Activated CD8-positive, alpha-beta memory T cell treated with anti-CD3 and anti-CD28 coated beads for 36 hours (primary cell): Measurements from ENCODE around the gene UNC13A. TPM values are rescaled to one million over a fixed set of nuclear protein-coding genes. Genes with fewer than 3 reads are reported as not detected.

Source experiments
- CTCF ChIA-PET: fragments of 350-600 bp; sonication (Branson Sonifier 250); formaldehyde crosslinking; loops from one replicate; lab custom pipeline; 2021; ENCODE audit warnings: antibody characterized with exemption; lab: Charles Lee
- POLR2A ChIA-PET: fragments of 350-600 bp; sonication (Branson Sonifier 250); formaldehyde crosslinking; loops from one replicate; lab custom pipeline; 2021; ENCODE audit warnings: antibody characterized with exemption; lab: Charles Lee
- total RNA-seq, 2 experiments: library from RNA; stranded (reverse); gene quantifications; one replicate each; pipeline ENCODE4 v1.2.3, GENCODE V29; 2021

The UNC13A gene
- total RNA-seq, 2 experiments from 2014 or later, result 0.02 TPM; not detected in 1

DNA sequence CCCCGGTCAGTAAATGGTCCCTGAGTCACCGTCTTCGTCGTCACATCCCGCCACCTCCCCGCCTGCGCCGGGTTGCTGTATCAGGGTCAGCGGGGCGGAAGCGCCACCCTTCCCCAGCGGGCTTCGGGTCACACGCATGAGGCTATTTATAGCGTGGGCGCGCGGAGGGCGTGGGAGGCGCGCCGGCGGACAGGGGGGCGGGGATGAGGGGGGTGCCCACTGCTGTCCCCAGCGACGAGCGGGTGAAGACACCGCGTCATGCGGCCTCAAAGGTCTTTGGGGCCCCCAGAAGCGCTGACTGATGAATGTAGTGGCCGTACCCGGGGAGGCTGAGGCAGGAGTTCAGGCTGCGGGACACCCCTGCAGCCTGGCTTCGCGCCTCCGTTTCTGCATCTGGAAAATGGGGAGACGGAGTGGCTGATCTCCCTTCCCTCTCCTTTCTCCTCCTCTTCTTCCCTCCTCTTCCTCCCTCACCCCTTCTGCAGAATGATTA, 7.9 kb downstream of the UNC13A start:
- ChIA-PET CTCF (interaction anchor here (0.6 to 0.7 kb wide), 3 partner anchors 62 to 577 kb away, joined by 3 to 4 read pairs (median 3); no protein-coding TSS in a partner anchor), POLR2A (no interaction called here)

DNA sequence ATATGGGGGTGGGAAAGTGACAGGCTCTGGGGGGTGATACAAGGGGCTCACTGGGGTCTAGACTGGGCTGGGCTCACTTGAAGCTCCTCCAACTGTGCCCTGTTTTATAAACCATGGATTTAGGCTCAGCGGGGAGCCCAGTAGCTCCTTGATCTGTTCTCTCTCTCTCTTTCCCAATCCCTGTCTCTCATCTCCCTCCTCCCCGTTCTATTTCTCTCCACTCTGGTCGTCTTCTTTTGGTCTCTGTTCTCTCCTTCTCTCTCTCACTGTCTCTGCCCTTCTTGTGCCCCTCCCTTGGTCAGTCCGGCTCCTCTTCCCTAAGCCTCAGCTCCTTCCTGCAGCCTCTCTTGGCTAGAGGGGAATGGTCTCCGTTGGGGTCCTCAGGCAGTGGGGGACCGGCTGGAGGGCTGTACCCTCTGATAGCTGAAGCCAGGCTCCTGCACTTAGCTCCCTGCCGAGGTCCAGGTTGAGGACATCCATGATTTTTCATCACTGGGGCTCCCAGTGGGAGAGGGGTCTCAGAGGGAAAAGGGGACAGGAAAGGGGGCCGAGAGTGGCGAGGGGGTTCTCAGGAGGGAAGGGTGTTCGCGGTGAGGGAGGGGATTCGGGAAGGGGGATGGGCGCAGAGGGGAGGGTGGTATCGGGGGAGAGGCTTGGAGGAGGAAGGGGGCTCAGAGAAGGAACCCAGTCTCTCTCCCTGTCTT, 8.5 kb downstream of the UNC13A start:
- ChIA-PET CTCF (interaction anchor here (0.5 to 0.6 kb wide), 2 partner anchors 87 to 254 kb away, joined by 3 read pairs; no protein-coding TSS in a partner anchor), POLR2A (no interaction called here)

DNA sequence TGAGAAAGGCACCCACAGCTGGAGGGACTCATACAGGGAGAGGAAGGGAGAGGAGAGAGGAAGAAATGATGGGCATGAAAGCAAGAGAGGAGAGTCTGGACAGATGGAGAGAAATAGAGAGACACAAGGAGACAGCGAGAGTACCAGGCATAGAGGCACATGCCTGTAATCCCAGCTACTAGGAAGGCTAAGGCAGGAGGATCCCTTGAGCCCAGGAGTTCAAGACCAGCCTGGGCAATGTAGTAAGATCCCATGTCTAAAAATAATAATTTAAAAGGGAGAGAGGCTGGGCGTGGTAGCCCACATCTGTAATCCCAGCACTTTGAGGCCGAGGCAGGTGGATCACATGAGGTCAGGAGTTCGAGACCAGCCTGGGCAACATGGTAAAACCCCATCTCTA, 9.3 kb downstream of the UNC13A start:
- POLR2A ChIA-PET, result no interaction called here

DNA sequence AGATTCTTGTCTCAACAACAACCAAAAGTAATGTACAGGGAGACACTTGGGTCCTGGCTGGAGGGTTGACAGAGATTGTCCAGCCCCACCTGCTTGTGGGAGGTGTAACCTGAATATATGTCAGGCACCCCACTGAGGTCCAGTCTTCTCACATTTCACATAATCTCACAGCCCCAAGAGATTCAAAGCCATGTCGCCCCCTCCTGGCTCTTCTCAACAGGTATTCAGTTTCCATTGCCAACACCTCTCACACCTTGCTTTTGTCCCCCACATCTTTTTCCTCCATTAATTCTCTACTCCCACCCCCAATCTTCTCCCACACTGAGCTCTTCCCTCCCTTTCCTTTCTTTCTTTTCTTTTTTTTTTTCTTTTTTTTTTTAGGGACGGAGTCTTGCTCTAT, 11.2 kb downstream of the UNC13A start:
- ChIA-PET CTCF (no interaction called here), POLR2A (no interaction called here)

More for the DNA sequence above, 9.3 kb downstream of the UNC13A start:
- CTCF ChIA-PET, result no interaction called here

DNA sequence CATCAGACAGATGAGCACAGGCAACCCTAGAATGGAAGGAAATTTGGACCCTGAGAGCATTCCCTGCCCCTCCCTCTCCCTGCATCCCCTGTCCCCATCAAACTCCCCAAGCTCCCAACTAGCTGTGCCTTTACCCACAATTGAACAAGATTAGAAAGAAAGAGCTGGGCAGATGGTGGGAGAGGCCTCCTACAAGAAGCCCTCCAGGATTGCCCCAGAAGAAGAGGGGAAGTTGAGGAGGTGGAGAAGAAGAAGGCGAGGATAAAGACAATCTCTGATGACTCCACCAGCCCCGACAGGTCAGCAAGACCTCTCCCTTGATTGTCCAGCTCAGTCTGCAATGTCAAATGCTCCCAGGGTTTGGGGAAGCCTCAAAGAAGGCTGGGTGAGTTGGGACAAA, 11.9 kb downstream of the UNC13A start:
- POLR2A ChIA-PET, result no interaction called here
- CTCF ChIA-PET, result no interaction called here

DNA sequence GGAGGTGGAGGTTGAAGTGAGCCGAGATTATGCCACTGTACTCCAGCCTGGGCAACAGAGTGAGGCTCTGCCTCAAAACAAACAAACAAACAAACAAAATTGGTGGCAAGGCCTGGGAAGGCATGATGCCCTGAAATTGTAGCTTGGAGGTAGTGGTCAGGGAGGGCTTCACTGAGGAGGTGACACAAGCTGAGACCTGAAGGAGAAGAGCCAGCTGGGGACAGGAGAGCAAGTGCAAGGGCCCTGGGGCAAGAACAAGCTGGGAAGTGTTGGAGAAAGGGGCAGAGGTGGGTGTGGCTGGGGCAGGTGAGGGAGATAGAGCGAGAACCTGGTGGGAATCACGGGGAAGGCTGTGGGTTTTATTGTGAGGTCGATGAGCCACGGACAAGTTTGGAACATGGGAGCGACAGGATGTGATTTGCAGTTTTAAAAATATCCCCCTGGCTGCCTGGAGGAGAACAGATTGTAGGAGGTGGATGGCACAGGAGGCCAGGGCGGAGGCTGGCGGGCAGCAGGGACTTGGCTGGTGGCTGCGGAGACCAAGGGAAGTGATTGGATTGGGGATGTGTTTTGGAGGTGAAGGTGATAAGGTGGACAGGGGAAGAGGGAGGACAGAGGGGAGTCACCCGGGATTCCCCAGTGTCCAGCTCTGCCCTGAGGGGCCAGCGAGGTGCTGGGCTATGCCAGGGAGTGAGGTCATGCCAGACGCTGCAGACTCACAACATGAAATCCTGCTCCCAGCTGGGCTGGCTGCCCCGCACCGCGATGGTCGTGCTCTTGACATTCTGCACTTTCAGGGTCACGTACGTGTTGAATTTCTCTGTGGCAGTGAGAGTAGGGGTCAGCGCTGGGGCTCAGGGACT, 14.0 kb downstream of the UNC13A start:
- POLR2A ChIA-PET, result no interaction called here
- CTCF ChIA-PET, result no interaction called here

DNA sequence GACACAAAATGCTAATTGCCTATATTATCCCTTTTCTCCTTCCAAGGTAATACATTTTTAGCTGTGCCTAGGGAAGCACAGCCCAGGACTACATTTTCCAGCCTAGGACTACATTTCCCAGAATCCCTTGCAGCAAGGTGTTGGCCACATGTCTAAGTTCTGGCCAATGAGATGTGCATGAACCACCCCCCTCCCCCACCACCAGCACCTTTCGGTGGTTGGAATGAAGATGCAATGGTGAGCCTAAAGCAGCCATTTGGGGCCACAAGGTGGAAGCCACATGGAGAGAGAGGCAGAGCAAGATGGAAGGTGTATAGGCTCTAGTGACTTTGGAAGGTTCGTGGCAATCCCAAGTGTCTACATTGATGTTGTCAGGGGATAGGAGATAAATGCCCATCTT, 16.2 kb downstream of the UNC13A start:
- ChIA-PET CTCF (no interaction called here), POLR2A (no interaction called here)

DNA sequence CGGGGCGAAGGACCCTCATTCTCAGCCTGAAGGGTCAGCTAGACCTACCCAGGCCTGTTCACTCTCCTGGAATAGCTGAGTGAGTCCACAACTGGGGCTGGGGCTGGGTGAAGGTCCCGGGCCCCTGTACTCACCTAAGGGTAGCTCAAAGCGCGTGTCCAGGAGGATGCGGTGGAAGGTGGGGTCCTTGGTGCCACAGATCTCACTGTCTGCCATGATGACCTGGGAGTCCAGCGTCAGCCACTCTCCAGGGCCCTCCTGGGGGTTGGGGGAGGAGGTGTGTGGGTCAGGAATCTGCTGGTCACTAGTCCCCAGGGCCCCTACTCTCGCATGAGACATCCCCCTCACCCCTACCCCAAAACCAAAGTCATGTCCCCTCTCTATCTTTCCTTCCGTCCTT, 18.7 kb downstream of the UNC13A start:
- CTCF ChIA-PET, result no interaction called here
- POLR2A ChIA-PET, result no interaction called here

DNA sequence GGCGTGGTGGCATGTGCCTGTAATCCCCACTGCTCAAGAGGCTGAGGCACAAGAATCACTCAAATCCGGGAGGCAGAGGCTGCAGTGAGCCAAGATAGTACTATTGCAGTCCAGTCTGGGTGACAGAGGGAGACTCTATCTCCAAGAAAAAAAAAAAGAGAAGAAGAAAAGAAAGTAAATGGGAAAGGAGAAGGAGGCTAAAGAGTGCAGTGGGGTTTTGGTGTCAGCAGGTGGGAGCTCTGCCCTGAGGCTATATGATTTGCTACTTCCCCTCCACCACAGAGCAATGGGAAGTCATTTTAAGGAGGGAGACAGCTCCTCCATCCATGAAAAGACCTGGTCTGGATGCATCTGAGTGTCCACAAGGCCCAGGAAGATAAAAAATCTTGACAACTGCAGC, 23.1 kb downstream of the UNC13A start:
- ChIA-PET CTCF (no interaction called here), POLR2A (interaction anchor here (0.6 kb wide), 1 partner anchor 44 kb away, joined by 4 read pairs; no protein-coding TSS in a partner anchor)

DNA sequence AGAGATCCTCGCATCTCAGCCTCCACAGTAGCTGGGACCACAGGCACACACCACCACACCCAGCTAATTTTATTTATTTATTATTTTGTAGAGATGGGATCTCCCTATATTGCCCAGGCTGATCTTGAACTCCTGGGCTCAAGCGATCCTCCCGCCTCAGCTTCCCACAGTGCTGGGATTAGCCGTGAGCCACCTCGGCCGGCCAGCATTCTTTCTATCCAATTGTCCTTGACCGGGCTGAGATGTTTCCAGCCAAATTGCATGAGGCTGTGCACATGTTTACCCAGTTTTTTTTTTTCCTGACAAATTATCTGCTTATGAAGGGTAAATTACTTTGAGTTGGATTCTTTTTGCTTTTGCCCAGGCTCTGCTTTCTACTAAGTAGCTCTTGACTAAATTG, 28.2 kb downstream of the UNC13A start:
- CTCF ChIA-PET, result no interaction called here
- POLR2A ChIA-PET, result no interaction called here

DNA sequence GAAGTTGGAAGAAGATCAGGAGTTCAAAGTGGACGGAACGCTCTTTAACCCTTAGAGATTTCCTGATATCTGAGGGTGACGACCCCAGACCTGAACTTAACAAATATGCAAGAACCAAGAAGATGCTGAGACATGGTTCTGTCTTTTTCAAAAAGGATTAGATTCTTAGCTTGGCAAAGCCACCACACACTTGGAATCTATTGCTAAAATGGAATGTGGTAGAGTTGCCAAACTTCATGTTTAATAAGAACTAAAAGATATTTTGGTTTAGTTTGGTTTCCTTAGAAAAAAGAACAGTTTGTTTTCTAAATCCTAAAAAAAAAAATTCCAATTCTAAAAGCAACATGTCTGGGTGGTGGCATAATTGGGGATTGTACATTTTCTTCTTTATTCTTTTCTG, 29.5 kb downstream of the UNC13A start:
- ChIA-PET CTCF (no interaction called here), POLR2A (no interaction called here)

DNA sequence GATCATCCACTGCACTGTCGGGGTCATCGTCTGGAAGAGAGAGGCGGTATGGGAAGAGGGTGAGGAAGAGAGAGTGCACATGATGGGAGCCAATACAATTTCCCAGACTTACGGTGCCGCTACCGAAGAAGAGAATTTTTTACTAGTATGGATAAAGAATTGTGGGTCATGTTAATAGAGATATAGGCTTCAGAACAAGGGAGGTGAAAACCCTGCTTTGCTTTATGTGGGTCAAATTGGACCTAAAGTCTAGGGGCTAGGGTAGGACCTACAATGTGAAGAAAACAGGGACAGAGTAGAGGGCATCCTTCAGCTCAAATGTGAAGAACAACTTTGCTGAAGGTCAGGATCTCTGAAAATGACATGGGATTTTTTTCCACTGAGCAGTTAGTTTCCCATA, 29.9 kb downstream of the UNC13A start:
- ChIA-PET POLR2A (no interaction called here), CTCF (no interaction called here)

DNA sequence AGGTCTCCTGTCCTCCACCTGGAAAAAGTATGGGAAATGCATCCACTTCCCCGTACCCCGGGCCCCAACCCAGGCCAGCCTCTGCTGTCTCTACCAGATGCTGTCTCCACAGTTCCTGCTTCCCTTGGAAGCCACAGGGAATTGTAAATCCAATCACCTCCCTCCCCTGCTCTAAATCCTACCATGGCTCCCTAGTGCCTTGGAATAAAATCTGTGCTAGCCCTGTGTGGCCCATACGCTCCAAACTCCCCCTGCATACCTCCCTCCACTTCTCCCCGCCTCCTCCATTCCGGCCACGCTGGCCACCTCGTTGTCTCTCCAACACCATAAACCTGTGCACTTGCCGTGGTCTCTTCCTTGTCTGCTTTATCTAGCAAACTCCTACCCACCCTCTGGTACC, 31.2 kb downstream of the UNC13A start:
- POLR2A ChIA-PET, result no interaction called here
- CTCF ChIA-PET, result no interaction called here

DNA sequence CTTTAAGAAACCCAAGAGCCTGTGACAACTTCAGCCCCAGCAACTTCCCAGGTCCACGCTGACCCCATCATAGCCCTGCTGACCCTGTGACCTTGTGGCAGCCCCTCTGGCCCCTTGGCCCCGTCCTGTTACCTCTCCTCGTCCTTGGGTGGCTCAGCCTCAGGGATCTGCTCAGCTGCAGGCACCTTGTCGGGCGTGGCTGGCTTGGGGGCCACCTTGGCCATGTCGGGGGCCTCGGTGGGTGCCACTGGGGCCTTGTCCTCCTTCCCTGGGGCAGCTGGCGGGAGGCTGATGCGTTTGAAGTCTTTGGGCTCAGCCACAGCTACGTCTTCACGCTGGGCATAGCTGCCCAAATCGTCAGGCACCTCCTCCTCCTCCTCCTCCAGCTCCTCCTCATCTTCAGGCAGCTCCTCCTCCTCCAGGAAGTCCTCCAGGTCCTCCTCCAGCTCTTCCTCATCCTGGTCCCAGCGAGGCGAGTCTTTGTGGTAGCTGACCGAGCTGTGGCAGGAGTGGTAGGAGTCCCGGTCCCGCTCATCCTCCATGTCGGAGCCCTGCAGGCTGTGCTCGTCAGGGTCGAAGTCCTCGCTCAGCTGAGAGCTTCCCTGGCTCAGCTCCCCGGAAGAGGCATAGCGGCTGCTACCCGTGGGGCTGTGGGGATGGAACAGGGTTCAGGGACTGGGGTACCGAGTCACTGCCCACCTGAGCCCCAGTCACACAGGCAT, 32.2 kb downstream of the UNC13A start:
- ChIA-PET CTCF (interaction anchor here (0.6 kb wide), 1 partner anchor 60 kb away, joined by 3 read pairs; no protein-coding TSS in a partner anchor), POLR2A (no interaction called here)

DNA sequence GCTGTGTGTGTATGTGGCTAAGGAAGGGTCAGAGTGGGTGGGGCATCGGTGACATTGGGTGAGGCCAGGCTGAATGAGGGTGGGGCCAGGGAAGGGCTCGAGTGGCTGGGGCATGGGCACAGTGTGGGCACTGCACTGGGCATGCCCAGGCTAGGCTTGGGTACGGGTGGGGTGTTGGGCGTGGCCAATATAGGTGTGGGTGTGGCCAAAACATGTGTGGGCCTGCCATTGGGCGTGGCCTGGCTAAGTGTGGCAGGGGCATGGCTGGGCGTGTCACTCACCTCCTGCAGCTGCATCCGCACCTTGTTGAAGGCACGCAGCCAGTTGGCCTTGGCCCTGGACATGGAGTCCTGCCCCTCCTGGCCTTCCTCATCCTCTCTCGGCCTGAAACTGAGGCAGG, 33.2 kb downstream of the UNC13A start:
- CTCF ChIA-PET, result interaction anchor here (0.6 kb wide), 1 partner anchor 251 kb away, joined by 4 read pairs; no protein-coding TSS in a partner anchor
- POLR2A ChIA-PET, result no interaction called here

DNA sequence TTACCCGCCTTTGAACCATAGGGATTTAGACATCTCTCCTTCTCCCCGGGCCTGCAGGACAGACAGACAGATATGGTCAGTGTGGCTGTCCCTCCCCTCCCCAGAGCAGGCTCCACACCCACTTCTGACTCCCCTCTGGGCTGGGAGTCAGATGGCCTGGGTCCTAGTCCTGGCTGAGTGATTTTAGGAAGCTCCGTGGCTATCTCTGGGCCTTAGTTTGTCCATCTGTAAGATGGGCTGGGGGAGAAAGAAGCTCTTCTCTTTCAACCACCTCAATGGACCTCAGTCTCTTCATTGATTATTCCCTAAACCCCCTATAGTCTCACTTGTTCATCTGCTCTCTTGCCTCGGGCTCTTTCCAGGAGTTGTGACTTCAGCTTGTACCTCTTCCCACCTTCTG, 35.5 kb downstream of the UNC13A start:
- CTCF ChIA-PET, result no interaction called here
- POLR2A ChIA-PET, result no interaction called here

DNA sequence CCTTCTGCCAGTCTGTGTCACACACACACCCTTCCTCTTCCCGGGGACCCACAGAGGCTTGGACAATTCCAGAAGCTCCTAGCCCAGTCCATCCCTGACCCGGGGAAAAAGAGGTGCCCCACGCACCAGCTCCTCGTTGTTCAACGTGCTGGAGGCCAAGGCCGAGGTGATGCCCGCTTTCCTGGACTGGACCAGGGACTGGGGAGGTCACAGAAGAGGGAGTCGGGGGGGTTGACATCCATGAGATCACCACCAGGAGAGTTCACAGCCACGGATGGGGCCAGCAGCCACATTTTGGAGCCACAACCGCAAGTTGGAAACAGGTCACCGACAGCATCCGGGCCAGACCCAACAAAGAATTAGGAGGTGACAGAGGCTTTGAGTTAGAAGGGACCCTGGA, 39.4 kb downstream of the UNC13A start:
- POLR2A ChIA-PET, result no interaction called here
- CTCF ChIA-PET, result no interaction called here

DNA sequence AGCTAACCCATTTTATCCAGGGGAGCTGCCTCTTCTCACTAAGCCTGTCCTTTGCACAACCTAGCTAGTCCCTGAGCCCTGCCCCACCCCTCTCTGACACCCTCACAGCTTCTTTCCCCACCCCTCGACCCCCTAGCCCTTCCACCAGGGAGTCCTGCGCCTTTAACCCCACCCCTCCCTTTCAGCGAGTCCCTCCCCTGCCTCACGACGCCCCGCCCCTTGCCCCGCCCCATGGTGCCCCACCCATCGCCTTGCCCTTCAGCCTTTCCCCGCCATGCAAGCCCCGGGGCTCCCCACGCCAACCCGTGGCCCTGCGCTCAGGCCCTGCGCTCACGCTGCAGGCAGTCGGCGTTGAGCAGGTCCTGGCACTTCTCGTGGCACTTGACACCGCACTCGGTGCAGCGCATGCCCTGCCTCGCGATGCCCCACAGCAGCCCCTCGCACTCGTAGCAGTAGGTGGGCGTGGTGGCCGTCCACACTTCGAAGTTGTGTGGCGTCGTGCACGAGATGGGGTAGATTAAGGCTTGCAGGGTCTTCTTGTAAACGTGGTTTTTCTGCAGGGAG, 40.0 kb downstream of the UNC13A start:
- POLR2A ChIA-PET, result no interaction called here
- CTCF ChIA-PET, result no interaction called here
